Nephron progenitor cell (in vitro differentiated cells): ENCODE measurements around the gene GPR132.
"Not testable (repeated sequence)": the region's sequence is repeated elsewhere in the genome, so short reads cannot be mapped to it uniquely, and the experiment has no call there.

Experiments used
- DNase-seq: peaks from one replicate; pipeline ENCODE4 v3.0.0; 2021
- H3K27ac Mint-ChIP-seq: 2 replicates; pipeline ENCODE4 v1.8.0; 2021; ENCODE audit warnings: mild to moderate bottlenecking, moderate library complexity, mixed read lengths
- H3K27me3 Mint-ChIP-seq: 2 replicates; pipeline ENCODE4 v1.8.0; 2021; ENCODE audit warnings: mild to moderate bottlenecking, low read depth, mixed read lengths; ENCODE audit not compliant: poor library complexity
- H3K36me3 Mint-ChIP-seq: 2 replicates; pipeline ENCODE4 v1.8.0; 2021; ENCODE audit warnings: low read depth, mixed read lengths
- H3K4me1 Mint-ChIP-seq: 2 replicates; pipeline ENCODE4 v1.8.0; 2021; ENCODE audit warnings: mixed read lengths
- H3K4me3 Mint-ChIP-seq: 2 replicates; pipeline ENCODE4 v1.8.0; 2021; ENCODE audit warnings: mild to moderate bottlenecking, moderate library complexity, mixed read lengths
- H3K9me3 Mint-ChIP-seq: 2 replicates; pipeline ENCODE4 v1.8.0; 2021; ENCODE audit warnings: mild to moderate bottlenecking, moderate library complexity, mixed read lengths
- TF ChIP-seq, protein P1 (sequence below): fragments of 200-600 bp; sonication (generic); IDR thresholded peaks from 2 replicates; pipeline ENCODE4 v1.5.0; 2021; ENCODE audit warnings: antibody characterized with exemption

The GPR132 gene

GRCh38 chr14:105039458-105040205 is 25.6 kb downstream of the GPR132 start:
- TF ChIP-seq, protein P1, sequence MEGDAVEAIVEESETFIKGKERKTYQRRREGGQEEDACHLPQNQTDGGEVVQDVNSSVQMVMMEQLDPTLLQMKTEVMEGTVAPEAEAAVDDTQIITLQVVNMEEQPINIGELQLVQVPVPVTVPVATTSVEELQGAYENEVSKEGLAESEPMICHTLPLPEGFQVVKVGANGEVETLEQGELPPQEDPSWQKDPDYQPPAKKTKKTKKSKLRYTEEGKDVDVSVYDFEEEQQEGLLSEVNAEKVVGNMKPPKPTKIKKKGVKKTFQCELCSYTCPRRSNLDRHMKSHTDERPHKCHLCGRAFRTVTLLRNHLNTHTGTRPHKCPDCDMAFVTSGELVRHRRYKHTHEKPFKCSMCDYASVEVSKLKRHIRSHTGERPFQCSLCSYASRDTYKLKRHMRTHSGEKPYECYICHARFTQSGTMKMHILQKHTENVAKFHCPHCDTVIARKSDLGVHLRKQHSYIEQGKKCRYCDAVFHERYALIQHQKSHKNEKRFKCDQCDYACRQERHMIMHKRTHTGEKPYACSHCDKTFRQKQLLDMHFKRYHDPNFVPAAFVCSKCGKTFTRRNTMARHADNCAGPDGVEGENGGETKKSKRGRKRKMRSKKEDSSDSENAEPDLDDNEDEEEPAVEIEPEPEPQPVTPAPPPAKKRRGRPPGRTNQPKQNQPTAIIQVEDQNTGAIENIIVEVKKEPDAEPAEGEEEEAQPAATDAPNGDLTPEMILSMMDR, result no peak
- Mint-ChIP-seq H3K4me1 (peaks cover 14% of the 10 kb centered on the region), H3K4me3 (no peak overlapping the region), H3K27me3 (peaks cover 61% of the 10 kb centered on the region), H3K9me3 (no peaks in the 10 kb centered on the region), H3K36me3 (no peaks in the 10 kb centered on the region), H3K27ac (no peak overlapping the region)
- DNase-seq, result no peak

DNA sequence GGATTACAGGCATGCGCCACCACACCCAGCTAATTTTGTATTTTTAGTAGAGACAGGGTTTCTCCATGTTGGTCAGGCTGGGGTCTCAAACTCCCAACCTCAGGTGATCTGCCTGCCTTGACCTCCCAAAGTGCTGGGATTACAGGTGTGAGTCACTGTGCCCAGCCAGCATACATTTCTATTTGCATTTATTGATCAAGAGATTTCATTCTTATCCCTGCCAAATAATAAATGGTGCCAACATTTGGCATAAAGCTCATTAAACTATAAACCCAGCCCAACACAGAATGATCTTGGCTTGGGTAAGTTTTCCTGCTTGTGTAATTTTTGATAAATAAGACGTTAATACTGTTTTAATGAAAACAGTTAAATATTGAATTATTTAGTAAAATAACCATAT is 29.6 kb downstream of the GPR132 start:
- H3K27ac Mint-ChIP-seq, H3K36me3 Mint-ChIP-seq, DNase-seq, H3K4me3 Mint-ChIP-seq: not testable (repeated sequence)
- Mint-ChIP-seq H3K4me1 (peaks cover 33% of the 10 kb centered on the region), H3K27me3 (peaks cover 72% of the 10 kb centered on the region), H3K9me3 (peaks cover 12% of the 10 kb centered on the region)

- TF ChIP-seq, protein P1, result no peak
- peaks cover 12% of the 10 kb centered on the region for H3K9me3 Mint-ChIP-seq
- H3K36me3 Mint-ChIP-seq, result no peaks in the 10 kb centered on the region
- peaks cover 32% of the 10 kb centered on the region for H3K4me1 Mint-ChIP-seq
- DNase-seq, result no peak
- H3K4me3 Mint-ChIP-seq, result peak overlapping the region; percentile 42
- H3K27me3 Mint-ChIP-seq, result peaks cover 74% of the 10 kb centered on the region
- H3K27ac Mint-ChIP-seq, result no peak overlapping the region
Measured at GRCh38 chr14:105034315-105035039, 30.8 kb downstream of the GPR132 start.

- peaks cover 77% of the 10 kb centered on the region for H3K27me3 Mint-ChIP-seq
- H3K9me3 Mint-ChIP-seq, result peaks cover 12% of the 10 kb centered on the region
- H3K36me3 Mint-ChIP-seq, DNase-seq, H3K27ac Mint-ChIP-seq: not testable (repeated sequence)
- H3K4me3 Mint-ChIP-seq, result peak overlapping the region; percentile 78
- peaks cover 23% of the 10 kb centered on the region for H3K4me1 Mint-ChIP-seq
Measured at GRCh38 chr14:105033412-105033900, 31.8 kb downstream of the GPR132 start.

DNA sequence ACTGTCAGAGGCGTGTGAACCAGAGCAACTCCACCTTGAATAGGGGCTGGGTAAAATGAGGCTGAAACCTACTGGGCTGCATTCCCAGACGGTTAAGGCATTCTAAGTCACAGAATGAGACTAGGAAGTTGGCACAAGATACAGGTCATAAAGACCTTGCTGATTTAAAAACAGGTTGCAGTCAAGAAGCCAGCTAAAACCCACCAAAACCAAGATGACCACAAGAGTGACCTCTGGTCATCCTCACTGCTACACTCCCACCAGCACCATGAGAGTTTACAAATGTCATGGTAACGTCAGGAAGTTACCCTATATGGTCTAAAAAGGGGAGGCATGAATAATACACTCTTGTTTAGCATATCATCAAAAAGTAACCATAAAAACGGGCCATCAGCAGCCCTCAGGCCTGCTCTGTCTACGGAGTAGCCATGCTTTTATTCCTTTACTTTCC is 32.8 kb downstream of the GPR132 start:
- not testable (repeated sequence) for DNase-seq, H3K36me3 Mint-ChIP-seq, H3K4me3 Mint-ChIP-seq, H3K27ac Mint-ChIP-seq
- peaks cover 83% of the 10 kb centered on the region for H3K27me3 Mint-ChIP-seq
- peaks cover 19% of the 10 kb centered on the region for H3K4me1 Mint-ChIP-seq
- peaks cover 12% of the 10 kb centered on the region for H3K9me3 Mint-ChIP-seq

DNA sequence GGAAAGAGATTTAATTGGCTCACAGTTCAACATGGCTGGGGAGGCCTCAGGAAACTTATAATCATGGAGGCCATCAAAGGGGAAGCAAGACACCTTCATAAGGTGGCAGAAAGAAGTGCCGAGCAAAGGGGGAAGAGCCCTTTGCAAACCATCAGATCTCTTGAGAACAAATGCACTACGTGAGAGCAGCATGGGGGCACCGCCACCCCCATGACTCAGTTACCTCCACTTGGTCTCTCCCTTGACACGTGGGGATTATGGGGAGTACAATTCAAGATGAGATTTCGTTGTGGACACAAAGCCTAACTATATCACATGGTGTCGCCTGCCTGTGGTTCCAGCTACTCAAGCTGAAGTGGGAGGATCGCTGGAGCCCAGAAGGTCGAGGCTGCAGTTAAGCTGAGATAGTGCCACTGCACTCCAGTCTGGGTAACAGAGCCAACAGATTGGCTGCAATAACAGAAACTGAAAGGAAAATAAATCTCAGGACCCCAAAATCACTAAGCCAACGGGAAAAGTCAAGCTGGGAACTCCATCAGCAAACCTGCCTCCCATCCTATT is 34.3 kb downstream of the GPR132 start:
- no peak overlapping the region for H3K4me3 Mint-ChIP-seq
- no peaks in the 10 kb centered on the region for H3K36me3 Mint-ChIP-seq
- H3K27ac Mint-ChIP-seq, result no peak overlapping the region
- TF ChIP-seq, protein P1, result no peak
- no peak for DNase-seq
- H3K27me3 Mint-ChIP-seq, result peaks cover 86% of the 10 kb centered on the region
- H3K9me3 Mint-ChIP-seq, result peaks cover 12% of the 10 kb centered on the region
- peaks cover 19% of the 10 kb centered on the region for H3K4me1 Mint-ChIP-seq

DNA sequence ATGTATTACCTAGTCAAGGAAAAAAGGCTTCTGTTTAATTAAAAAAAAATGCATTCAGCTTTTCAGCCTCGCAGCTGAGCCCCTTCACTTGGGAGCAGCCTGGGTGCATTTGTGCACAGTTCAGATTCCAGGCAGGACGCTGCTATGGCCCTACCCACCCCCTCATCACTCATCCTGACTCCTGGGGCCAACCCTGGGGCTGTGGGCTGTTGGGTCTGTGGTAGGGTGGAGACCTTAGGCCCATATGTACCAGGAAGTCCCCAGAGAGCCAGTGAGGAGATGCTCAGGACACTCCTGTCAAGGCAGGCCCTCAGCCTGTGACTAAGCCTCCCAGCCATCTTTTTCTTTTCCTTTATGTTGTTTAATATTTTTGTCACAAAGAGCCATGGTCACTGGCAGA is 35.0 kb downstream of the GPR132 start:
- Mint-ChIP-seq H3K4me3 (no peak overlapping the region), H3K4me1 (peaks cover 19% of the 10 kb centered on the region), H3K9me3 (peaks cover 12% of the 10 kb centered on the region), H3K27ac (no peak overlapping the region), H3K27me3 (peaks cover 81% of the 10 kb centered on the region), H3K36me3 (no peaks in the 10 kb centered on the region)
- TF ChIP-seq, protein P1, result no peak
- DNase-seq, result no peak
